ENCODE data around the gene METTL5. TPM values are rescaled to one million over a fixed set of nuclear protein-coding genes. Genes with fewer than 3 reads are reported as not detected.

METTL5 gene
- total and polyA plus RNA-seq, 9 of the 15 experiments (the other 6 are each of a cell fraction or from before 2014, with no cell fraction given), result 149 to 471 (median 224) TPM

- TF ChIP-seq WHSC1 (IDR thresholded peaks at IDR 0.05; ENCODE audit: low read length), result no peak
- no peak for TF ChIP-seq MTA1 (IDR thresholded peaks at IDR 0.05; ENCODE audit: borderline replicate concordance)
- 0 out of 2 replicates have a peak, but pooled peaks have one; percentile 12 for TF ChIP-seq THRB (CRISPR knock-in tag; conservative IDR thresholded peaks at IDR 0.05)
- no peak for TF ChIP-seq ZNF217 (CRISPR knock-in tag; IDR thresholded peaks at IDR 0.05)
- TF ChIP-seq SMARCE1 (IDR thresholded peaks at IDR 0.05), result peak; percentile 85
- peak in 1 of 2 experiments; percentile 44; a peak in 3 of 4 replicates for TF ChIP-seq TRIM24 (IDR thresholded peaks at IDR 0.05)
- 0 out of 2 replicates have a peak, but pooled peaks have one; percentile 26 for TF ChIP-seq VEZF1 (CRISPR knock-in tag; IDR thresholded peaks at IDR 0.05)
- TF ChIP-seq KDM1A (IDR thresholded peaks at IDR 0.05), result peak; percentile 74 to 76
- TF ChIP-seq PRMT5 (CRISPR knock-in tag; IDR thresholded peaks at IDR 0.05), result no peak
- TF ChIP-seq MEF2D (tag; conservative IDR thresholded peaks at IDR 0.05; ENCODE audit: low read depth), result no peak
- no peak for TF ChIP-seq CHD4 (IDR thresholded peaks at IDR 0.05; ENCODE audit: insufficient read depth, insufficient replicate concordance, low read depth, low read length, poor library complexity, severe bottlenecking)
- 0 out of 4 replicates have a peak, but pooled peaks of 1 of the 2 experiments have one; percentile 11 for TF ChIP-seq RCOR1 (IDR thresholded peaks at IDR 0.05; ENCODE audit: borderline replicate concordance in 1 of 2, low read depth in 2 of 2, low read length in 2 of 2)
- no peak for TF ChIP-seq MYNN (IDR thresholded peaks at IDR 0.05)
- no peak for TF ChIP-seq MYNN (CRISPR knock-in tag; IDR thresholded peaks at IDR 0.05)
- peak; percentile 55 for TF ChIP-seq E2F8 (IDR thresholded peaks at IDR 0.05; ENCODE audit: low read depth, partially characterized antibody)
- TF ChIP-seq PREB (CRISPR knock-in tag; IDR thresholded peaks at IDR 0.05), result no peak
- TF ChIP-seq NR2C2 (CRISPR knock-in tag; IDR thresholded peaks at IDR 0.05), result no peak
- TF ChIP-seq NR2C2 (tag; IDR thresholded peaks at IDR 0.05), result no peak
- TF ChIP-seq, protein P1, sequence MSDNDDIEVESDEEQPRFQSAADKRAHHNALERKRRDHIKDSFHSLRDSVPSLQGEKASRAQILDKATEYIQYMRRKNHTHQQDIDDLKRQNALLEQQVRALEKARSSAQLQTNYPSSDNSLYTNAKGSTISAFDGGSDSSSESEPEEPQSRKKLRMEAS (CRISPR knock-in tag; IDR thresholded peaks at IDR 0.05), result no peak
- no peak for TF ChIP-seq PURB (CRISPR knock-in tag; IDR thresholded peaks at IDR 0.05; ENCODE audit: low read depth)
- TF ChIP-seq ELF4 (CRISPR knock-in tag; IDR thresholded peaks at IDR 0.05), result no peak
- peak; percentile 42; the same call in 1 of the 2 replicates for TF ChIP-seq KAT8 (IDR thresholded peaks at IDR 0.05; ENCODE audit: low read depth)
These were observed 14.2 kb upstream of the METTL5 start (continued) for GRCh38 chr2:169838743-169839489.

All from K562 (cell line).